GM13976 (cell line): Measurements from ENCODE around the gene RARB.

ENCODE experiments used
- DNase-seq: peaks from one replicate; pipeline ENCODE4 v3.0.0; 2012; ENCODE audit warnings: low spot score
- CTCF ChIP-seq: IDR thresholded peaks from 2 replicates; pipeline ENCODE4 v1.5.1; 2012; ENCODE audit warnings: borderline replicate concordance, mild to moderate bottlenecking; ENCODE audit not compliant: insufficient read depth; ENCODE audit errors: extremely low read depth, missing control alignments, control extremely low read depth
- in situ Hi-C: fragments of 300-500 bp; cut with MboI; formaldehyde crosslinking; loops from one replicate; pipeline ENCODE4 v1.12.0; 2022; ENCODE audit warnings: low sequenced_read_pairs, mixed read lengths, inconsistent platforms; ENCODE audit not compliant: unreplicated experiment

The RARB gene

GRCh38 chr3:25527801-25528200, 99.7 kb downstream of the RARB start:
- DNase-seq, result no peak
- no peak for TF ChIP-seq CTCF
- in situ Hi-C loops, result no loop called here

GRCh38 chr3:25531971-25532370, 103.9 kb downstream of the RARB start:
- no peak for TF ChIP-seq CTCF
- in situ Hi-C loops, result no loop called here
- no peak for DNase-seq

- peak; percentile 37 for TF ChIP-seq CTCF
These were observed 104.5 kb downstream of the RARB start for GRCh38 chr3:25532431-25533162.

GRCh38 chr3:25533399-25533798, 105.3 kb downstream of the RARB start:
- no peak for DNase-seq
- in situ Hi-C loops, result no loop called here
- TF ChIP-seq CTCF, result no peak

More at GRCh38 chr3:25532431-25533162, 104.5 kb downstream of the RARB start:
- in situ Hi-C loops, result no loop called here
- DNase-seq, result peak; percentile 26

- no peak for DNase-seq
- TF ChIP-seq CTCF, result no peak
- in situ Hi-C loops, result no loop called here
These were observed 105.9 kb downstream of the RARB start for GRCh38 chr3:25534007-25534406.

GRCh38 chr3:25536521-25537391, 108.7 kb downstream of the RARB start:
- in situ Hi-C loops, result no loop called here
- TF ChIP-seq CTCF, result no peak
- DNase-seq, result no peak
